Measurements from ENCODE around the gene KRT81. TPM values are rescaled to one million over a fixed set of nuclear protein-coding genes. Genes with fewer than 3 reads are reported as not detected.
"Not testable (repeated sequence)": the region's sequence is repeated elsewhere in the genome, so short reads cannot be mapped to it uniquely, and the experiment has no call there.

Gene KRT81
- total RNA-seq, 1 donor from 2014 or later, result not detected

- intact Hi-C loops (cut with DNase I), result no loop called here
- DNase-seq, result no peak
- no peak for ATAC-seq (ENCODE audit: poor library complexity)
Measured at GRCh38 chr12:52260361-52261207, 30.8 kb downstream of the KRT81 start.

DNA sequence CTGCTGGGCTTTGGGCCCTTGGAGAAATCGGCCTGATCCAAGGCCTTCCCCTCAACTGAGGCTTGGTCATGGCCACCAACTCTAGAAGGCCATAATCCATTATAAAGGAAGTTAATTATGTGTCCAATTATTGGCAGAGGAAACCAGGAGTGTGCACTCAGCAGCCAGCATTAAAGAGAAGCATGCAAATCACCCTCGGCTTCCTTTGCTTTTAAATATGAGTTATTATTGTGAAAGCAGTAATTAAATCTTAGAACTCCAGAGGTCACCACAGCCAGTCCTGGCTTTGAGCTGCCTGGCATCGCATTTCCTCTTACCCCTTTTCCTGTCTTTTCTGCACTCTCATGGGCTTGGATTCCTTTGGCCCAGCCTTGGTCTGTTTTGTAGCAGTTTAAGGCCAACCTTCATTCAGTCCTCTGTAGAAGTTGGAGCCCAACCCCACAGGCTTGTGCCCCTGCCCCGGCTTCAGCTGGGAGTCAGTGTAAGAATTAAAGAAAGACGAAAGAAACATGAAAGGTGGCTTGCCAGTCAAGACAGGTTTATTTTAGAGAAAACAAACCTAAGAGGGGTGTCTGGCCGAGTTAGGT lies 31.6 kb downstream of the KRT81 start:
- no peak for DNase-seq
- intact Hi-C loops (cut with DNase I), result no loop called here
- no peak for ATAC-seq (ENCODE audit: poor library complexity)

- ATAC-seq (ENCODE audit: poor library complexity) (no peak), DNase-seq (no peak)
- intact Hi-C loops (cut with DNase I), result no loop called here
Measured at GRCh38 chr12:52258335-52258901, 32.9 kb downstream of the KRT81 start.

DNA sequence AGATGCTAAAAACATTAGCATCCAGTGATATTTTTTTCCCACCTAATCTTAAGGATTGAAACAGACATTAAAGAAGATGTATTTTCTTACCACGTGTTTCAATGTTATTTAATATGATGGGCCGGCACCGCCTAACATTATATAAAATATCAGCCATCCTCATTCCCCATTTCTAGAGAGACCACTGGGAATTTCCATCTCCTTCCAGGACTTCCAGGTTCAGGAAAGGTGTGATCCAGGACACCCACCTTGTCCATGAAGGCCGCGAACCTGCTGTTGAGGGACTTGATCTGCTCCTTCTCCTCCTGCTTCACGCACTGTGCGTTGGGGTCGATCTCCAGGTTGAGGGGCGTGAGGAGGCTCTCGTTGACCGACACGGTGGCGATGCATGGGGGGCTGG lies 33.4 kb downstream of the KRT81 start:
- intact Hi-C loops (cut with DNase I); DNase-seq; ATAC-seq (ENCODE audit: poor library complexity): not testable (repeated sequence)

DNA sequence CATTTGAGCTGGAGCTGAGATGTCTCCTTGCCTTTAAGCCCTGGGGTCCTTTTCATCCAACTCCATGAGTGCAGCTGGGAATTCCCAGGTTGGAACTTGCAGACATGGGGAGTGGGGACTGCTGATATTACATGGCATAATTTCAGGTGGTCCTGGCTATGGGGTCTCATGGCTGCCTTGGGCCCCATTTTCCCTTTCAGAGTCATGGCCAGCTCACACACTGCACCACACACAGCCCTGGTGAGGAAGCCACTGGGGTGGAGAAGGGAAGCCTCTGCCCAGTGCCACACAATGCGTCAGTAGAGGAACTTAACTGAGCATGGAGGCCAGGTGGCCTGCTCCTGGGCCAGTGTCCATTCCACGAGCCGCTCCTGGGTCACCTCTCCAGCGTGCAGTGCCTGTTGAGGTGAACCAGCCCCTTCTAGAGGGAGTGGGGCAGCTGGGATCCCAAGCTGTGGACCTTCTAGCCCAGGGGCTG lies 34.2 kb downstream of the KRT81 start:
- intact Hi-C loops (cut with DNase I), result no loop called here
- no peak for DNase-seq
- no peak for ATAC-seq (ENCODE audit: poor library complexity)

GRCh38 chr12:52256584-52256935 lies 34.8 kb downstream of the KRT81 start:
- no peak for DNase-seq
- intact Hi-C loops (cut with DNase I), result no loop called here
- ATAC-seq (ENCODE audit: poor library complexity), result no peak

GRCh38 chr12:52255926-52256583 lies 35.3 kb downstream of the KRT81 start:
- intact Hi-C loops (cut with DNase I), result no loop called here
- ATAC-seq (ENCODE audit: poor library complexity) (no peak), DNase-seq (no peak)

DNA sequence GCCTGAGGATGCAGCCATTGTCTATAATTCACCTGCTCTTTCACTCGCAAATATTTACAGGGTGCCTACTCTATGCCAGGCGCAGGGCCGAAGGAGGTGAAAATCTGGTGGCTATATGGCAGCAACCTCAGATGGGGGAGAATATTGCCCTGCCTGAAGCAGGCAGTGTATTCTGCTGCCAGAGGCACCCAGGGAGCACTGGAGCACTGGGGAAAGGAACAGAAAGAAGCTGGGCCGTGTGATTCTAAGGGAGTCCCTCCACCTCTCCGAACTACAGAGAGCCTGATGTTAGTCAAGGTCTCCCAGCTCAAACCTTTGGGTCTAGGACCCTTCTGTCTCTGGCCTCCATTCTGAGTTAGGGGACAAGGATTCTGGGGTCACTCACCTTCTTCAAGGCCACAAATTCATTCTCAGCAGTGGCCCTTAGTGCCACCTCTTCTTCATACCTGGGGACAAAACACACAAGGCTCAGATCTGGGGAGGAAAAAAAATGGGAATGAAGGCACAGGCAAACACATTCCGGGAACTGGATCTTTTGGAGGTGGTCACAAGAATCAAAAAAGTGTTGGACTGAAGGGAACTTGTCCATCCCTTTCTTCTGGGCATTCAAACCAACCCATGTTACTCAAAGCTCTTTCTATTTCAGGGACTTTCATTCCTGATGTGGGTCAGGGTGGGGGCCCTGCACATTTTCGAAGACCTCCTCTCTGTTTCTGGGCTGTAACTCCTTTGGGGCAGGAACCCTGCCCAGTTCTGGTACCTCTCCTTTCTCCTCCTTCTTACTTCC lies 36.2 kb downstream of the KRT81 start:
- ATAC-seq (ENCODE audit: poor library complexity), result no peak
- DNase-seq, result no peak
- intact Hi-C loops (cut with DNase I), result no loop called here

DNA sequence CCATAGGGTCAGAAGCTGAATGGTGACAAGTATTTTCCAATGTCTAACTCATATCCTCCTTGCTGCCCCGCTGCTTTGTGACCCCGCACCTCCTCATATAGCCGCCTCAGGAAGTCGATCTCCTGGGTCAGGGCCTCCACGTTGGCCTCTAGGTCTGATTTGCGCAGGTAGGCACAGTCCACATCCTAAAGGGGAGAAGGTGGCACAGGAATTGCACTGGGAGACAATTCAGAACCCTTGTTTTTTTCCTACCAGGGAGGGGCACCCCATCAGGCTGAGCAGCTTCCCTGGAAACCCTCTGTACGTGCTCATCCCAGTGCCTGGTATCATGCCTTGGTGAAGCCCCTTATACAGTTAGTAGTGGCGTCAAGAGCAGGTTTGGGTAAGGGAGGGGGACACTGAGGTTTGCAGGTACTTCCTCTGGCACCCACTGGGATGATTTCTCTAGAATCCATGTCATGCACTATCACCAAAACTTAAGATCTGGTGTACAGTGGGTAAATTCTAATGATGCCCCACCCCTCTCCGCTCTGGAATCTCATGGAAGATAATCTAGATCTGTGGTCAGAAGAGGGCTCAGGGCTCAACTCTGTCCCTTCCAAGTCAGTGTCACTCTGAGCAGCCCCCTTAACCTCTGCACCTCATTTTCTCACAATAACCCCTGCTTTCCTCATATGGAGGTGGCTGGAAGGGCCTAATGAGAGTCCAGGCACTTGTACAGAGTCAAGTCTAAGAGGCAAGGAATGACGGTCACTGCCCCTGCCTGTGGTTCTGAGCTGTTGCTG lies 37.0 kb downstream of the KRT81 start:
- no peak for DNase-seq
- intact Hi-C loops (cut with DNase I), result no loop called here

GRCh38 chr12:52253391-52254179 lies 37.7 kb downstream of the KRT81 start:
- DNase-seq (no peak), ATAC-seq (ENCODE audit: poor library complexity) (no peak)
- intact Hi-C loops (cut with DNase I), result no loop called here

More for the DNA sequence above, 37.0 kb downstream of the KRT81 start:
- ATAC-seq (ENCODE audit: poor library complexity), result no peak

DNA sequence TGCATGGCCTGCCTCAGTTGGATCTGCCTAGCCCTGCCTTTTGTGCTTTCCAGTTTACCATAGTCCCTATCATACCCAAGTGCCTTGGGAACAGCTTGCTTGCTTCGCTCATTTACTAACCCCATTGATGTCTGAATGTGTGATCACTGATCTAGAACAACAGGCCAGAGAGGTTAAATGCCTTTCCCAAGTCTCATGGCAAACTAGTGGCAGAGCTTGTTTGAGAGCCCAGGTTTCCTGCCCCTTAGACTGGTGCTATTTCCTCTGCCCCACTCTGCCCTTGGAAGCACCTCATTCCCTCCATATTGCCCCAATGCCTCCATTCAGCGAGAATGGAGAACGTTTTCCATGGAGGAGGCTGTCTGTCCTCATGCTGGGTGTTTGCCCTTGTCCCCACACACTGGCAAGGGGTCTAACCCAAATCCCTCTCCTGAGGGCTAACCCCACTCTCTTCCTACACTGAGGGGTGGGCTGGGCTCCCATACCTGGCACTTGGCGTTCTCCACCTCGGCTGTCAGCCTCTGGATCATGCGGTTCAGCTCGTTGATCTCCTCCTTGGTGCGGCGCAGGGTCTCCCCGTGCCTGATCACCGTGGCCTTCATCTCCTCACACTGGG lies 38.5 kb downstream of the KRT81 start:
- no peak for ATAC-seq (ENCODE audit: poor library complexity)
- intact Hi-C loops (cut with DNase I), result no loop called here
- no peak for DNase-seq

- DNase-seq; intact Hi-C loops (cut with DNase I); ATAC-seq (ENCODE audit: poor library complexity): not testable (repeated sequence)
Measured at GRCh38 chr12:52252175-52252615, 39.1 kb downstream of the KRT81 start.

DNA sequence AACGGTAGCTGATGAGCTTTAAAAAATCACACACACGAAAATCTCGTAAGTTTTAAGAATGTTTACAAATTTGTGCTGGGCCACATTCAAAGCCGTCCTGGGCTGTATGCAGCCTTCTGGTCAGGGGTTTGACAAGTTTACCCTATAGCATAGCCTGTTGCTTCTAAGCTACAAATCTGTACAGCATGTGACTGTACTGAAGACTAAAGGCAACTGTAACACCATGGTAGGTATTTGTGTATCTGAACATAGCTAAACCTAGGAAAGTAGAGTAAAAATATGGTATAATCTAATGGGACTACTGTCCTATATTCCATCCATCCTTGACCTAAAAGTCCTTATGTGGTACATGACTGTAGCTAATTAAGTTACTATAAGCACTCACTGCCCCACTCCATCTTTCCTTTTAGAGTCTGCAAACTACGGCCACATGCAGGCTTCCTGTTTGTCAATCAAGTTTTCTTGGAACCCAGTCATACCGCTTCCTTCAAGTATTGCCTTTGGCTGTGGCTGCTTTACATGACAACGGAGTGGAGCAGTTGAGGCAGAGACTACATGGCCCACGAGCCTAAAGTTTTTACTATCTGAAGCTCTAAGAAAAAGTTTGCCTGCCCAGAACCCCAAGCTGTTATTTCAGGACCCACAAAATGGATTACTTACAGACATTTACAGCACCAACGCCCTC lies 39.8 kb downstream of the KRT81 start:
- intact Hi-C loops (cut with DNase I), result no loop called here
- DNase-seq, result no peak
- ATAC-seq (ENCODE audit: poor library complexity), result no peak

- no peak for DNase-seq
- intact Hi-C loops (cut with DNase I), result no loop called here
- peak; percentile 42 for ATAC-seq (ENCODE audit: poor library complexity)
Measured at GRCh38 chr12:52250048-52250990, 41.0 kb downstream of the KRT81 start.

DNA sequence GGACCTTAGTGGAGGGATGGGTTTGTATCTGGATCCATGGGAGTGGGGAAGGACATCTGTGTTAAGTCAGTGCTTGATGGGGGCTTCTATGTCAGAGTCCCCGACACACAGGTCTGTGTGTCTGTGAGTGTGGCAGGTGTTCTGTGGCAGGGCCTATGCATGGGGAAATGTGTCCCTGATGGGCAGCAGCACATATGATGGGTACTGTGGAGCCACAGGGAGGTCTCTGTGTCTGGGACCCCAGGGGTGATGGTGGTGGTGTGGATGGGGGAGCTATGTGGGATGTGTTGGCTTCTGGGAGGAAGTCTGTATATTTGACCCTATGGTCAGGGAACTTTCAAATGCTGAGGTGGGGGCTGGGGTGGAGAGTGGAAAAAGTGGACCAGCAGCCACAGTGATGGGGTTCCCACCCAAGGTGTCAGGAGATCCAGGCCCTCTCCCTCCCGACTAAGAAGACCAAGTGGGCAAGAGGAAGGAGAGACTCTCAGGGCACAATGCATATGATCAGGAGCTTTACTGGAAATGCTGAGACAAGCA lies 41.8 kb downstream of the KRT81 start:
- ATAC-seq (ENCODE audit: poor library complexity) (no peak), DNase-seq (no peak)
- intact Hi-C loops (cut with DNase I), result no loop called here
